Raji (cell line): ENCODE measurements around the gene RBM14.

ENCODE experiments used
- POLR2A ChIP-seq: IDR thresholded peaks from 2 replicates; pipeline ENCODE4 v1.6.1; 2011; ENCODE audit warnings: low read depth, low read length, control low read depth; ENCODE audit not compliant: insufficient read depth

The RBM14 gene

GRCh38 chr11:66646828-66647227 lies 30.4 kb downstream of the RBM14 start:
- TF ChIP-seq POLR2A = no peak

- TF ChIP-seq POLR2A = no peak
Observed at GRCh38 chr11:66649903-66650302, 33.5 kb downstream of the RBM14 start.

GRCh38 chr11:66651016-66651415 lies 34.6 kb downstream of the RBM14 start:
- no peak for TF ChIP-seq POLR2A

- TF ChIP-seq POLR2A = no peak
Observed at GRCh38 chr11:66652651-66653050, 36.2 kb downstream of the RBM14 start.

GRCh38 chr11:66653123-66653522 lies 36.7 kb downstream of the RBM14 start:
- TF ChIP-seq POLR2A = no peak

- TF ChIP-seq POLR2A = no peak
Observed at GRCh38 chr11:66659763-66660162, 43.3 kb downstream of the RBM14 start.

GRCh38 chr11:66663741-66664296 lies 47.4 kb downstream of the RBM14 start:
- no peak for TF ChIP-seq POLR2A

- no peak for TF ChIP-seq POLR2A
Observed at GRCh38 chr11:66665369-66665768, 48.9 kb downstream of the RBM14 start.

- TF ChIP-seq POLR2A = no peak
Observed at GRCh38 chr11:66670816-66671215, 54.4 kb downstream of the RBM14 start.

GRCh38 chr11:66674964-66675602 lies 58.7 kb downstream of the RBM14 start:
- TF ChIP-seq POLR2A = no peak

GRCh38 chr11:66676282-66676919 lies 60.0 kb downstream of the RBM14 start:
- no peak for TF ChIP-seq POLR2A
